Fibroblast of villous mesenchyme (primary cell): Measurements from ENCODE around the gene OSBPL8. TPM values are rescaled to one million over a fixed set of nuclear protein-coding genes. Genes with fewer than 3 reads are reported as not detected.

ENCODE experiments used
- DNase-seq: peaks from one replicate; pipeline ENCODE4 v3.0.0-alpha.2; 2010; ENCODE audit warnings: low read depth
- H3K4me3 ChIP-seq: 2 replicates; pipeline ENCODE4 v1.5.1; 2011; ENCODE audit warnings: low read depth, mild to moderate bottlenecking, low read length
- CTCF ChIP-seq: IDR thresholded peaks from 2 replicates; pipeline ENCODE4 v1.5.1; 2012; ENCODE audit warnings: low read depth, mild to moderate bottlenecking, low read length; ENCODE audit not compliant: insufficient read depth
- total RNA-seq: library from RNA; depleted of rRNA; stranded (reverse); fragments of >200 nt; gene quantifications from 2 replicates; pipeline ENCODE4 v1.2.3, GENCODE V29; 2012

The OSBPL8 gene
- total RNA-seq, 1 donor: 135 TPM

- H3K4me3 ChIP-seq: no peak overlapping the region
- no peak for DNase-seq
- TF ChIP-seq CTCF: no peak
Measured at GRCh38 chr12:76360316-76360715, 199.3 kb downstream of the OSBPL8 start.

- DNase-seq: no peak
- TF ChIP-seq CTCF: no peak
- H3K4me3 ChIP-seq: no peak overlapping the region
Measured at GRCh38 chr12:76356071-76356470, 203.5 kb downstream of the OSBPL8 start.

GRCh38 chr12:76348079-76348901 is 211.3 kb downstream of the OSBPL8 start, which contains the start of gene BBS10:
Gene BBS10 (minus strand): TSS chr12:76348415. CDS start chr12:76348358, 57 bp downstream.
- H3K4me3 ChIP-seq: peak within 1 kb of the TSS; percentile 83
- TF ChIP-seq CTCF: peak; percentile 49
- DNase-seq: peak; percentile 89

- peak; percentile 74 for DNase-seq
- peak overlapping the region; percentile 83 for H3K4me3 ChIP-seq
Measured at GRCh38 chr12:76346798-76347420, 212.7 kb downstream of the OSBPL8 start.

GRCh38 chr12:76346236-76346635 is 213.3 kb downstream of the OSBPL8 start:
- no peak overlapping the region for H3K4me3 ChIP-seq
- DNase-seq: peak; percentile 38
- TF ChIP-seq CTCF: no peak

More at GRCh38 chr12:76346798-76347420, 212.7 kb downstream of the OSBPL8 start:
- TF ChIP-seq CTCF: peak; percentile 54

GRCh38 chr12:76345569-76345968 is 214.0 kb downstream of the OSBPL8 start:
- no peak for DNase-seq
- H3K4me3 ChIP-seq: no peak overlapping the region
- TF ChIP-seq CTCF: no peak
